OCI-LY3 (cell line): Measurements from ENCODE around the gene LCN2.

Source experiments
- H2AFZ ChIP-seq: fragments of 200-600, 300-600 bp; shearing (Covaris generic); 2 replicates; pipeline ENCODE4 v1.6.0; 2014; ENCODE audit warnings: antibody characterized with exemption, low read depth, low read length
- H3K27ac ChIP-seq: fragments of 200-600, 300-600 bp; sonication (generic); 2 replicates; pipeline ENCODE4 v1.5.1; 2014; ENCODE audit warnings: mild to moderate bottlenecking, low read length, moderate library complexity, mixed read lengths
- H3K27me3 ChIP-seq: fragments of 200-600, 300-600 bp; sonication (generic); 2 replicates; pipeline ENCODE4 v1.6.1; 2014; ENCODE audit warnings: low read depth, low read length, mixed read lengths
- H3K36me3 ChIP-seq: fragments of 200-600, 300-600 bp; sonication (generic); replicated peaks from 2 replicates; pipeline ENCODE3; 2014; ENCODE audit warnings: low read depth, low read length, mixed read lengths
- H3K4me1 ChIP-seq: fragments of 300-600, 200-600 bp; sonication (generic); 2 replicates; pipeline ENCODE4 v1.6.1; 2014; ENCODE audit warnings: low read length, mixed read lengths
- H3K4me2 ChIP-seq: fragments of 200-600, 300-600 bp; sonication (generic); 2 replicates; pipeline ENCODE4 v1.6.1; 2014; ENCODE audit warnings: low read length, mixed read lengths
- H3K4me3 ChIP-seq: fragments of 300-600, 200-600 bp; sonication (generic); 2 replicates; pipeline ENCODE4 v1.5.1; 2014; ENCODE audit warnings: antibody characterized with exemption, mild to moderate bottlenecking, low read length, moderate library complexity
- H3K79me2 ChIP-seq: fragments of 300-600, 200-600 bp; shearing (Covaris generic); 2 replicates; pipeline ENCODE4 v1.6.1; 2014; ENCODE audit warnings: mild to moderate bottlenecking, low read length, mixed read lengths
- H3K9ac ChIP-seq: fragments of 300-600, 200-600 bp; shearing (Covaris generic); 2 replicates; pipeline ENCODE4 v1.6.0; 2014; ENCODE audit warnings: mild to moderate bottlenecking, low read length, moderate library complexity
- H3K9me3 ChIP-seq: fragments of 200-600, 300-600 bp; shearing (Covaris generic); 2 replicates; pipeline ENCODE4 v1.6.1; 2014; ENCODE audit warnings: low read length, mixed read lengths; ENCODE audit not compliant: insufficient read depth
- H4K20me1 ChIP-seq: fragments of 200-600, 300-600 bp; sonication (generic); 2 replicates; pipeline ENCODE4 v1.6.1; 2016; ENCODE audit warnings: low read length, mixed read lengths; ENCODE audit not compliant: insufficient read depth
- CTCF ChIP-seq: fragments of 200-600, 300-600 bp; sonication (generic); IDR thresholded peaks from 2 replicates; pipeline ENCODE4 v1.5.1; 2014; ENCODE audit warnings: antibody characterized with exemption, low read length, low read depth
- EZH2phosphoT487 ChIP-seq: fragments of 200-600 bp; shearing (Covaris generic); IDR thresholded peaks from 2 replicates; pipeline ENCODE4 v1.6.1; 2018; ENCODE audit warnings: antibody characterized with exemption, mixed run types, low read depth

Gene LCN2

GRCh38 chr9:128163523-128164306 is 14.5 kb downstream of the LCN2 start:
- Histone ChIP-seq H3K4me3 (no peak overlapping the region), H3K27me3 (no peaks in the 10 kb centered on the region), H3K4me2 (no peak overlapping the region), H3K9me3 (no peaks in the 10 kb centered on the region), H2AFZ (no peak overlapping the region), H3K36me3 (peaks cover 39% of the 10 kb centered on the region), H3K4me1 (peaks cover 12% of the 10 kb centered on the region), H3K79me2 (peaks cover 8% of the 10 kb centered on the region), H3K9ac (no peak overlapping the region), H3K27ac (no peak overlapping the region), H4K20me1 (no peaks in the 10 kb centered on the region)
- TF ChIP-seq EZH2phosphoT487 (no peak), CTCF (no peak)

GRCh38 chr9:128164307-128164885 is 15.1 kb downstream of the LCN2 start:
- Histone ChIP-seq H3K27me3 (no peaks in the 10 kb centered on the region), H3K9me3 (no peaks in the 10 kb centered on the region), H3K4me1 (peaks cover 10% of the 10 kb centered on the region), H3K4me2 (no peak overlapping the region), H3K9ac (no peak overlapping the region), H4K20me1 (no peaks in the 10 kb centered on the region), H2AFZ (no peak overlapping the region), H3K27ac (no peak overlapping the region), H3K4me3 (no peak overlapping the region), H3K79me2 (peaks cover 8% of the 10 kb centered on the region), H3K36me3 (peaks cover 44% of the 10 kb centered on the region)
- no peak for TF ChIP-seq CTCF
- no peak for TF ChIP-seq EZH2phosphoT487

- Histone ChIP-seq H3K79me2 (peaks cover 2% of the 10 kb centered on the region), H3K27me3 (no peaks in the 10 kb centered on the region), H3K36me3 (peaks cover 50% of the 10 kb centered on the region), H4K20me1 (no peaks in the 10 kb centered on the region), H3K27ac (no peak overlapping the region), H3K9me3 (no peaks in the 10 kb centered on the region), H2AFZ (no peak overlapping the region), H3K9ac (no peak overlapping the region), H3K4me3 (no peak overlapping the region), H3K4me2 (no peak overlapping the region), H3K4me1 (peaks cover 1% of the 10 kb centered on the region)
- TF ChIP-seq CTCF: no peak
- no peak for TF ChIP-seq EZH2phosphoT487
Observed at GRCh38 chr9:128166169-128166568, 16.9 kb downstream of the LCN2 start.

GRCh38 chr9:128167209-128167608 is 18.0 kb downstream of the LCN2 start:
- Histone ChIP-seq H3K27me3 (no peaks in the 10 kb centered on the region), H2AFZ (no peak overlapping the region), H3K4me1 (no peaks in the 10 kb centered on the region), H3K4me2 (no peak overlapping the region), H3K27ac (no peak overlapping the region), H3K4me3 (no peak overlapping the region), H3K9me3 (no peaks in the 10 kb centered on the region), H4K20me1 (no peaks in the 10 kb centered on the region), H3K79me2 (no peaks in the 10 kb centered on the region), H3K9ac (no peak overlapping the region), H3K36me3 (peaks cover 45% of the 10 kb centered on the region)
- TF ChIP-seq EZH2phosphoT487 (no peak), CTCF (no peak)
